ENCODE measurements around the gene CDC42SE1.

Gene CDC42SE1

DNA sequence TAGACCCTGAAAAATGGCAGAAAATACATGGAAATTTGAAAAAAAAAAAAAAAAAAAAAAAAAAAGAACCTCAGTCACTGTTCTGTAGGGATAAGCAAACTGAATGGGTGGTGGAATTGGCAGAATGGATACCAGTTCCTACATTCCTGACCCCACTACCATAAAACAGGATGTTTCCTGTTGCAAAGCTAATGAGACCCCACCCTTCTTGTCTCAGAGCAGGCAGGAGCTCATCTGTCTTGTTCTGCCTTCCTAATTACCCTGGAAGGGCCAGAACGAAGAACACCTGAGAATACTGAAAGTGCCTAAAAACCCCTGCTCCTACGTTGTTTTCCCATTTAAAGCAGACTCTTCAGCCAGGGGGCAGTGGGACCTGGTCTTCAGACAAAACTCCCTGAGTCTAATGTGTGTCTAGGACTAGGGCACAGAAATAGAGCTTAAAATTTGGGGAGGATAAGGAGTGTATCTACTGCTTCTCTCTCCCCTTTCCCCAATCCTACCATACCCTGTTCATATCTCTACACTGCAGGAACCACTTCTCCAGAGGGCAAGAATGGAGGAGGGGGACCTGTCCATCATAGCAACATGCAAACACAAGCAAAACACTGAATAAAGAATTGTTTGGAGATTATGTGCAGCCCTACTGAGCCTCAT is 7.9 kb downstream of the CDC42SE1 start:
- no peak for DNase-seq

DNA sequence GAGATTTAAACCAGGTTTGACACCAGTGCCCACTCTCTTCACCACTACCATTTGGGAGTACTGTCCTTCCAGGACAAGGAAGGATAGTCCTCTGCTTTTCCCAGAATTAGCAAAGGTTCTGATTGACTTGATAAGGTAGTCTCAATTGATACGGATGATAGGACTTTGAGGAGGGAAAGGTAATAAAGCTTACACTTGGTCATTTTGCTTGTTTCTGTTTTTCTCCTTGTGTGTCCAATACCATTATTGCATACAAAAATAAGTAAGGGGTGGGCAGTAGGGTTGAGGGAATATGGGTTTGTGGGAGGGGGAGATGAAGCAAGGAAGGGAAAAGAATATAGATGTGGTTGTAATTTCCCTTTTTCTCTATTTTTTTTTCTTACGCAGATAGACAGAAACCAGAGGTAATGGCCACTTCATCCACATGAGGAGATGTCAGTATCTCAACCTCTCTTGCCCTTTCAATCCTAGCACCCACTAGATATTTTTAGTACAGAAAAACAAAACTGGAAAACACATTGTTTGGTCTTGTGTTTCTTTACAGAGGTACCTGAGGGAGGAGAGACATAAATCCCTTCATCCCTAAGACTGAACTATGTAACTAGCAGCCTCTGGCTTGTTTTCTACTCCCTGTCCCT is 9.3 kb downstream of the CDC42SE1 start:
- no peak for DNase-seq

DNA sequence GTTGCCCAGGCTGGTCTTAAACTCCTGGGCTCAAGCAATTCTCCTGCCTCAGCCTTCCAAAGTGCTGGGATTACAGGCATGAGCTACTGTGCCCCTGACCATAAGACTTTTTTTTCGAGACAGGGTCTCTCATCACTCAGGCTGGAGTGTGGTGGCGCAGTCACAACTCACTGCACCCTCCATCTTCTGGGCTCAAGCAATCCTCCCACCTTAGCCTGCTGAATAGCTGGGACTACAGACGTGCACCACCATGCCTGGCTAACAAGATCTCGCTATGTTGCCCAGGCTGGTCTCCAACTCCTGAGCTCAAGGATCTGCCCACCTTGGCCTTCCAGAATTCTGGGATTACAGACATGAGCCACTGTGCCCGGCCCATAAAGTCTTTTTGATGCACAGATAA is 10.0 kb downstream of the CDC42SE1 start:
- no peak for DNase-seq

DNA sequence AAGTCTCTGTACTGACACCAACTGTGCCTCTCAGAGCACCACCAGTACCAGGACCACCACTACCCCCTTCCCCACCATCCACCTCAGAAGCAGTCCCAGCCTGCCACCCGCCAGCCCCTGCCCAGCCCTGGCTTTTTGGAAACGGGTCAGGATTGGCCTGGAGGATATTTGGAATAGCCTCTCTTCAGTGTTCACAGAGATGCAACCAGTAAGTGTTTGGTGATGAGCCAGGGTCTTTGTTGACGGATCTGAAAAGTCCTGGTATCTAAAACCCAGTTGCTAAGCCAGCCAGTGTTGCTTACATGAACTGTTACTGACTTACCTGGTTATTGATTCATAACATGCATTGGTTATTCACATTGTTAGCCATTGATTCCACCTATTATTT is 10.8 kb downstream of the CDC42SE1 start:
- DNase-seq, result no peak

DNA sequence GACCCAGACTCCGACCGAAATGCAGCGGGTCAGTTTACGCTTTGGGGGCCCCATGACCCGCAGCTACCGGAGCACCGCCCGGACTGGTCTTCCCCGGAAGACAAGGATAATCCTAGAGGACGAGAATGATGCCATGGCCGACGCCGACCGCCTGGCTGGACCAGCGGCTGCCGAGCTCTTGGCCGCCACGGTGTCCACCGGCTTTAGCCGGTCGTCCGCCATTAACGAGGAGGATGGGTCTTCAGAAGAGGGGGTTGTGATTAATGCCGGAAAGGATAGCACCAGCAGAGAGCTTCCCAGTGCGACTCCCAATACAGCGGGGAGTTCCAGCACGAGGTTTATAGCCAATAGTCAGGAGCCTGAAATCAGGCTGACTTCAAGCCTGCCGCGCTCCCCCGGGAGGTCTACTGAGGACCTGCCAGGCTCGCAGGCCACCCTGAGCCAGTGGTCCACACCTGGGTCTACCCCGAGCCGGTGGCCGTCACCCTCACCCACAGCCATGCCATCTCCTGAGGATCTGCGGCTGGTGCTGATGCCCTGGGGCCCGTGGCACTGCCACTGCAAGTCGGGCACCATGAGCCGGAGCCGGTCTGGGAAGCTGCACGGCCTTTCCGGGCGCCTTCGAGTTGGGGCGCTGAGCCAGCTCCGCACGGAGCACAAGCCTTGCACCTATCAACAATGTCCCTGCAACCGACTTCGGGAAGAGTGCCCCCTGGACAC is 11.3 kb downstream of the CDC42SE1 start:
- DNase-seq, result no peak

DNA sequence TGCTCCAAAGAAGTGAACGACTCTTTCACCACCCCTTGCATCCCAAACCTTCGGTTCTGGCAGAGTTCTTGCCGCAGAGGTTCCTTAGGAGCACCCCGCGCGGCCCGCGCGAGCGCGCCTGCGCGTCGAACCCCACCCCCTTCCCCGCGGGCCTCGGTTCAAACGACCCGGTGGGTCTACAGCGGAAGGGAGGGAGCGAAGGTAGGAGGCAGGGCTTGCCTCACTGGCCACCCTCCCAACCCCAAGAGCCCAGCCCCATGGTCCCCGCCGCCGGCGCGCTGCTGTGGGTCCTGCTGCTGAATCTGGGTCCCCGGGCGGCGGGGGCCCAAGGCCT is 11.9 kb downstream of the CDC42SE1 start, which contains the start of gene C1orf56:
Gene C1orf56 (plus strand): TSS at position 161 of the 334 bp plus-strand sequence. CDS start 97 bp downstream, at position 258.
- no peak for DNase-seq

DNA sequence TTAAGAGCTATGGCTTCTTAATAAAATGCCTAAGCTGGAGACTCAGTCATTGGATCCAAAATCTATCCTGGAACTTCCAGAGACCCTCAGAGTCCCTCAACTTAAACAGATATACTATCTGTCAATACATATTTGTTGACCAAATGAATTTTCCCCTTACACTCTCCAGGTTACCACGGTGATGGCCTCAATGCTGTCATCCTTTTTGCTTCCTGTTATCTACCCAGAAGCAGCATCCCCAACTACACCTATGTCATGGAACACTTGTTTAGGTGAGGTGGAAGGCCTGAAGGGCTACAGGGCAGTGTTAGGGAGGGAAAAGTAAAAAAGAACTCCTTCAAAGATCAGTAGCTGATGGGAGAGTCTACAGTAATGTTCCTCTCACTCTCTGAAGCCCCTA is 16.3 kb downstream of the CDC42SE1 start:
- DNase-seq, result no peak

DNA sequence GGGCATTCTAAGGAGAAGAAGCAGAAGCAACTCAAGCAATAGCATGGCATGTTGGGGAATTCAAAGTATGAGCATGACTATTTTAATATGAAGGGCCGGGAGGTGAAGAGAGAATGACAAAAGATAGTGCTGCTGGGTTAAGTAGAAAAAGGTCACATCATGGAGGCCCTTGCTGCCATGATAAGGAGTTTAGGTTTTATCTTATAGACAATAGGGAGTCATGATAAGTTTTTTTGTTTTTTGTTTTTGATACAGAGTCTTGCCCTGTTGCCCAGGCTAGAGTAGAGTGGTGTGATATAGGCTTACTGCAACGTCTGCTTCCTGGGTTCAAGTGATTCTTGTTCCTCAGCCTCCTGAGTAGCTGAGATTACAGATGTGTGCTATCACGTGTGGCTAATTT is 19.9 kb downstream of the CDC42SE1 start:
- no peak for DNase-seq

DNA sequence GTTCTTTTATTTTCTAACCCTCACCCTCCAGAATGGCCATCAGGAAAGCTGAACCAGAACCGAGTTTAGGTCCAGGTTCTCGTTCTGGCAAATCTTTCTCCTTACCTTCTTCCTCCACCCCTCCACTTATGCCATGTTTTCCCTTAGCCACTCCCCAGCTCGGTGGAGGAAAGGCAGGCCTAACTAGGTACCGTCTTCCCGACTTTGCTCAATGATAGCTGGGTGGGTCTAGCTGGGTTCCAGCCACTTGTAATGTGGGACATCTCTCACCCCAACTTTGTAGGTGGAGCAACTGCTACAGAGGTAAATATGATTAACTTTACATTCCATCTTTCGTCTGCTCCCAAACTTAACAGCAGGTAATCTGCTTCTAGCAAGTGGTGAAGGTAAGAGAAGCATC is 22.4 kb downstream of the CDC42SE1 start:
- no peak for DNase-seq

DNA sequence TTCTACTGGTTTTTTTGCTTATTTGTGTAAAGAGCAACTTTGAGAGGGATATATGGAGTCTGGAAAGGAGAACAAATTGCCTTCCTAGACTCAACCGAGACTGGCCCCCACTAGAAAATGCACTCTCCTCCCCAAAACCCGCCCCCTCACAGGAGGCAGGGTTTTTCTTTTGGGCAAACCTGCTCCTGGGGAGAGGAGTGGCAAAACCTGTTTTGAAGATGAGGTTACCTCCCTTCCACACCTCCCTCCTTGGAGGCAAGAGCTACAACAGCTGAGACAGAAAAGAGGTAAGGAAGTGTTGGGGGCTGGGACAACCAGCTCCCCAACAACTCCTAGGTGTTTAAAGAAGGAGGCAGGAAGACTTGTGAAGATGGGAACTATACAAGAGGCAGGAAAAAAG is 23.1 kb downstream of the CDC42SE1 start, which contains the start of gene BNIPL:
Gene BNIPL (plus strand): TSS at position 231 of the 400 bp plus-strand sequence. CDS start 140 bp downstream, at position 371.
- no peak for DNase-seq

DNA sequence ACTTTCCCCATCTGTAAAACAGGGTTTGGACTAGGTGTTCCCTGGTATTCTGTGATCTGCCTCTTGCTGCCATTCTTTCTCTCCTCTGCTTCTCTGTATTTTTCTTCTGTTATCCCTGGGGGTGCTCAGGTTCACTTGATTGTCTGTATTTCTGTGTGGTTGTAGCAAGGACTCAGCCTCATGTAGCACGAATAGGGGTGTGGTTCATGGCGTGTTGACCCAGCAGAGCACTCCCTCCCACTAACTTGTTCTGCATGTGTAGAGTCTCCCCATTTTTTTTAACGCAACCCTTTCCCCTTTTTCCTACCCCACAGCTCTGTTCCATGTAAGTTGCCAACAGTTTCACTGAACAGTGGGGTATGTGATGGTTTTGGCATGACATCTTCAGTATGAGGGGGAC is 24.3 kb downstream of the CDC42SE1 start:
- no peak for DNase-seq

DNA sequence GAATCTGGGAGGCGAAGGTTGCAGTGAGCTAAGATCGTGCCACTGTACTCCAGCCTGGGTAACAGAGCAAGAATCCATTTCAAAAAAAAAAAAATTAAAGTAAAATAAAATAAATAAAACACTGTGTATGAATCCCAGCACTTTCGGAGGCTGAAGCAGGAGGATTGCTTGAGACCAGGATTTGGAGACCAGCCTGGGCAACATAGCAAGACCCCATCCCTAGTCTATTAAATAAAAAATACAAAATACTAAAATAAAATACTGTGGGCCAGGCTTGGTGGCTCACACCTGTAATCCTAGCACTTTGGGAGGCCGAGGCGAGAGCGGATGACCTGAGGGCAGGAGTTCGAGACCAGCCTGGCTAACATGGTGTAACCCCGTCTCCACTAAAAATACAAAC is 27.3 kb downstream of the CDC42SE1 start:
- DNase-seq, result no peak

DNA sequence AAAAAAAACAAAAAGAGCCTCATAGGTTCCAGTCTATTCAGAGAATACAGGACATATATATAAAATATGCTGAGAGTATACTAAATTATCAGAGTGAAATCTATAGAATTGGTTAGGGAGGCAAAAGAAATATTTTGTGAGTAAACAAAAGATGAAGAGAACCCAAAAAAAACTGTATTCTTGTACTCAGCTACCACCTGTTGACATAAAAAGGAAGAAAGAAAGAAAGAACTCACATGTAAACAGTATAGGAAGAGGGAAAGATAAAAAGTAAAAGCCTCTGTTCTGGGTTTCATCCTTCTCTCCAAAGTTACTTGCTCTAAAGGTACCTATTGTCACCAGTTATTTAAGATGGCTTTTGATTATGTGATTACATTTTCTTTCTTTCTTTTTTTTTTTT is 33.0 kb downstream of the CDC42SE1 start:
- no peak for DNase-seq

DNA sequence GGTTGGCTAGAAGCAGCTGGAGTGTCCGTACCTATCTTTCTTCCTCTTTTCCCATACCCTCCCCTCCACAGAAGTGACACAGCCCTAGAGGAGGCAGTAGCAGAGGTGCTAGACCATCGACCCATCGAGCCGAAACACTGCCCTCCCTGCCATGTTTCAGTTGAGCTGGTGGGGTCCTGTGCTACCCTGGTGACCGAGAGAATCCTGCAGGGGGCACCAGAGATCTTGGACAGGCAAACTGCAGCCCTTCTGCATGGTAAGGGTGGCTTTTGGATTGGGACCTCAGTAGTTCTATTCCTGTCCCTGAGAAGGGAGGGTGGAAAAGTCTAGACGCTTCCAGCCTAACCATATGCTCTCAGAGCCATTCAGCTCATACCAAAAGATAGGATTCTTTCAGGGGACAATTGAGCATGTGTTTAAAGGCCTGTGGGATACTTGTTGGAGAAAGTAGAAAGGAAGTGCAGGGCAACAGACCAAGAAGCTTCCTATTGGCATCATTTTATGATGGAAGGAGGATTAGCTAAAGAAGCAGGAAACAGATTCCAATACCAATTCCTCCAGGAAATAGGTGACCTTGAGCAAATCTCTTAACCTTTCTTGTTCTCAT is 34.8 kb downstream of the CDC42SE1 start:
- DNase-seq, result no peak

DNA sequence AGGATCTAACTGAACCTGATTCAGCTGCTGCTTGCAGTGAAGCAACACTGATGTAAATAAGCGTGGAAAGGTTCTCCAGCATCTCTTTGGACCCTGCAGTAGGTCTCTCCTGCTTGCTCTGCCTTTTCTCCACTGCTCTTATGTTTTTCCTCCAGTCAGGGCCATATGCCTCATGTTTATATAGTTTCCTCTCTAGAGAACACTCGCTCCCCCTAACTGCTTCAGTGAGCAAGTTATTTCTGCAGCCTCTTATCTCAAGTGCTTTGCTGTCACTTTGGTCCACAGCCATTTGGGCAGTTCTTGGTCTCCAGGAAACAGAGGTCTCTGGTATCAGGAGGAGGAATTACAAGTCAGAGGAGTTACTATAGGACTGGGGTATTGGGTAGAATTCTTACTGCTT is 45.9 kb downstream of the CDC42SE1 start:
- DNase-seq, result no peak

DNA sequence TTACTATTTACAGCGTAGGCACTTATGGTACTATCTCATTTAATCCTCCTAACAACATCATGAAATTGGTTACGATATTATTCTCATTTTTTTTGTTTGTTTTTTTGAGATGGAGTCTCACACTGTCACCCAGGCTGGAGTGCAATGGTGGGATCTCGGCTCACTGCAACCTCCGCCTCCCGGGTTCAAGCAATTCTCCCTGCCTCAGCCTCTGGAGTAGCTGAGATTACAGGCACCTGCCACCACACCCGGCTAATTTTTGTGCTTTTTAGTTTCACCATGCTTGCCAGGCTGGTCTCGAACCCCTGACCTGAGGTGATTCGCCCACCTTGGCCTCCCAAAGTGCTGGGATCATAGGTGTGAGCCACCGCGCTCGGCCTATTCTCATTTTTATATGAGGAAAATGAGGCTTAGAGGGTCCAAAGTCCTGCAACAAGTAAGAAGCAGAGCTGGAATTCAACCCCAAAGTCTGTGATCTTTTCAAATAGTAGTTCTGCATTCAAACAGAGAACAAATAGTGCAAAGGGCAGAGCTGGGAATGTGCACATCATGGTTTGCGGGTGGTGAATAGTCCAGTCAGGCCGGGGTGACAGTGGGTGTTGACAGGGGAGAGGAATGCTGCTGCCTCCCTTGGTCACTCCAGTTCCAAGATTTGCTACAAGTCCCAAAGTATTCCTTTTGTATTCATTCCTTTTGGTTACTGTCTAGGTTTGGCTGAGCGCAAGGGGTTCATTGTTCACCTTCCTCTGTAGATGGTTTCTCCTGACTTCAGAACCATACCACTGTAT is 46.5 kb downstream of the CDC42SE1 start:
- DNase-seq, result no peak

DNA sequence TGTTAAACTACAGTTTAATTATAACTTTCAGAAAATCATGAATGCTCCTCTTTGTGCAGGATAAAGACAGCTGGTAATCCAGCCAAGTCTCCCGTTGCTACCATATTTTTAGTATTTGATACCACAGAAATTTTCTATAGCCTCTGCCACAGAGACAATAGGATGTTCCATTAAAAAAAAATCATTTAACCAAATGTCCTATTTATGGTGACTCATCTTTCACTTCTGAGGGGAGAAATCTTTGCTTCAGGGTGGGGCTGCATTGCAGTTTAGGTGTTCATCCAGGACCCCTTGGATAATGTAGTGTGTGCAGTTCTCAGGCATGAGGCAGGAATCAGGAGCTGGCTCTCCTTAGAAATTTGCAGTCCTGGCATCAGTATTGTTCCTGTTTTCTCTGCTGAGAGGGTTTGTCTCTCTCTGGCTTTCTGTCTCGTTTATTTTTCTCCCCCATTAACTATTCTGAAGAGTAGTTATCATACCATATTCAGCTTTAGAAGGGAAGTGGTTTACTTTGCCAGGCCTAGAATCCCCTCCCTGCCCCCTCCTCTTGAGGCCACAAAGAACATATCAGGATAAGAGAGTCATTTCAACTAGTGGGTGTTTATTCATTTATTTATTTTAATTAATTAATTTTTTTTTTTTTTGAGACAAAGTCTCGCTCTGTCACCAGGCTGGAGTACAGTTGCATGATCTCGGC is 48.1 kb downstream of the CDC42SE1 start:
- no peak for DNase-seq

DNA sequence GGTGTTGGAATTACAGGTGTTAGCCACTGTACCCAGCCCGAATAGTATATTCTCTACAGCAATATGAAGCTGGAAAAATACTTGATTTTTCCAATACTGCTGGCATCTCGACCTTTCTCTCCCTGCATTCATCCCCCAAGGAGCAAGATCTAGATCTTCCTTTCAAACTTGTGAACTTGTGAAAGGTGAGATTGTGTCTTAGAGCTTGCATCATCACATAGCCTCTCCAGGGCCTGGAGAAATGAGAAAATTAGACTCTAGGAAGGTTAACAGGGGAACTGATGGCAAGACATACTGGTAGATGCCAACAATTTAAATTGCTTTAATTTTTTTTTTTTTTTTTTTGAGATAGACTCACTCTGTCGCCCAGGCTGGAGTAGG is 49.1 kb downstream of the CDC42SE1 start:
- DNase-seq, result no peak

DNA sequence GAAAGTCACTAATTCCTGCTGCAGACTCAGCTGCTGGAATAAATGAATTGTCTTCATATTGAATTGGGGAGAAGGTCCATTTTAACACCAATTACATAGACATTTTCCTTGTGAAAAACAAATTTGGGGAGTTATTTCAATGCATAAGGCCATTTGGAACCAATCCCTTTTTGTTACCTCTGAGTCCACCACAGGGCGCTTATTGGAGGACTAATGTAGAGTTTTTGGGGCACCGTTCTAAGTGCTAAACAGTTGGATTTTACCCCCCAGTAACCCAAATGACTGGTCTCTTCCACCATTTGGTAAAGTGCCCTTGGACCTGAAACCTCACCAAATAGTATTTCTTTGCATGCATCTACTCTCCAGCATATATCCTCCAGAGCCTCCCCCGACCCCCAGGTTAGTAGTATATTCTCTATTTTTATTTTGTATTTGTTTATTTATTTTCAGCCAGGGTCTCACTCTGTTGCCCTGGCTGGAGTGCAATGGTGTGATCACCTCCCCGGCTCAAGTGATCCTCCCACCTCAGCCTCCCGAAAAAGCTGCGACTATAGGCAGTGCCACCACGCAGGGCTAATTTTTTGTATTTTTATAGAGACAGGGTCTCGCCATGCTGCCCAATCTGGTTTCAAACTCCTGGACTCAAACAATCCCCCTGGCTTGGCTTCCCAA is 49.6 kb downstream of the CDC42SE1 start:
- DNase-seq, result no peak

DNA sequence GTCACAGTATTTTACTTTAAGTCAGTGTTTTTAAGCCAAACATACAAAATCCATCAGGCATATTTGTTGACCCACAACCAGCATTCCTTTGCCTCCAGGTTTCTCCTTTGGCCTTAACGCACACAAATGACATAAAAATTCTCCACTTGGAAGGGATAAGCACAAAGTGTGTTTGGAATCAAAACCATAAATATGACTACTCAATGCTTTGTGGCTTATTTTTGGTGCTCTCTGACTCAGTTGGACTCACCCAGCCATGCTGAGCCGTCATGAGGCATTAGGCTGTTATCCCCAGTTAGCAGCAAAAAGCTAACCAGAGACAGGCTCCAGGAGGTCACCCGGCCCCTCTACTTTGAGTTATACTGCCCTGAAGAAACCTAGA is 50.2 kb downstream of the CDC42SE1 start:
- no peak for DNase-seq

DNA sequence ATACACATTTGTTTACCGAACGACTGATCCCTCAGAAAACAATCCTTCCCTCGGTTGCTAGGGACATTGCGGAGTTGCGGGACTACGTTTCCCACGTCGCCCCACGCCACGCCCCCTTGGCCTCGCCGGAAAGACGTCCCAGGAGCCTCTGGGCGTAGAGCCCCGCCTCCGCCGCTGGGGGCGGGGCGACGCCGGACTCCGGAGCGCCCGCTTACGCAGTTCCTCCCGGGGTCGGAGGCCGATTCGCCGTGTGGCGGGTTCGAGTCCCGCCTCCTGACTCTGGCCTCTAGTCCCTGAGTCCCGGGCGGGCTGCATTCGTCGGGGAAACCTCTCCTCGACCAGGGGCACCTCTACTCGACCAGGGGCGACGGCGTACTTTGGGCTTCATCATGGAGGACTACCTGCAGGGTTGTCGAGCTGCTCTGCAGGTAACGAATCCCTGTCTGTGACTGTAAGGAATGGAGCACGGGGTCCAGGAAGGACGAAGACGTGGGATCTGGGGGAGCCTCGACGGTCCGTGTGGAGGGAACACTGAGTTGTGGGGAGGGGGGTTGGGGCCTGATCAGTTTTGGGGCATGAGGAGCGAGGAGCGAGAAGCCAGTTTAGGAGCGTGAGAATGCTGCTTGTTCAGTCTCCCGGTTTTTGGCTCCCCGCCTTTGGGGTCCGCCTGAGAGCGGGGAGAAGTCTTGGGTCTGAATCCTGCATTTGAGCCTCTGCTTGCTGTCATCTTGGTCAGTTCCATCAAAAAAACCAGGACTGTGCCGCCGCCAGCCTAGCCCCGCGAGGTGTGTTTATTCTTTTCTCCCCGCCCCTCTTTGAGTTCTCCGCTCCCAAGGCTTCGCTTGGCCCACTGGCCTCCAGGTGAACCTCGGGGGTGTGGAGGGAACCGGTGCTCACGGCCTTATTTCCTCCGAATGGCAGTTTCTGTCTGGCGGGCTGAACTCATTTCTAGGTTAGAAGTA is 50.9 kb downstream of the CDC42SE1 start, which contains the start of gene PRUNE1:
Gene PRUNE1 (plus strand): TSS at position 206 of the 962 bp plus-strand sequence. CDS start 184 bp downstream, at position 390.
- DNase-seq, result peak; percentile 89

Measured in SIG-M5 (cell line).